CD4-positive, alpha-beta T cell (primary cell): ENCODE data around the gene CSNK1E. TPM values are rescaled to one million over a fixed set of nuclear protein-coding genes. Genes with fewer than 3 reads are reported as not detected.

Experiments used
- ATAC-seq: fragments of 200-7000 bp; cut with Tn5 transposase; one replicate; pipeline ENCODE4 v1.10.0; 2022; ENCODE audit warnings: mild to moderate bottlenecking; ENCODE audit not compliant: poor library complexity
- CTCF ChIA-PET: fragments of 350-600 bp; sonication (Branson Sonifier 250); formaldehyde crosslinking; loops from one replicate; lab custom pipeline; 2021; ENCODE audit warnings: antibody characterized with exemption, inconsistent platforms; lab: Charles Lee
- POLR2A ChIA-PET: fragments of 350-600 bp; sonication (Branson Sonifier 250); formaldehyde crosslinking; loops from one replicate; lab custom pipeline; 2021; ENCODE audit warnings: antibody characterized with exemption, inconsistent platforms; lab: Charles Lee
- DNase-seq, 14 experiments: peaks; one replicate each; pipeline ENCODE4 v3.0.0-alpha.2; 2013 to 2020; ENCODE audit warnings: mixed read lengths in 2 of 14
- H3K27ac ChIP-seq, 2 donors: one replicate each; pipeline versions ENCODE4 v1.5.1 to v1.7.0; 2013; ENCODE audit warnings: low read length in 2 of 2, low read depth in 1 of 2, mild to moderate bottlenecking in 1 of 2
- H3K27me3 ChIP-seq, 2 experiments: 1 replicate in 1 of 2; 2 replicates in 1 of 2; pipeline versions ENCODE4 v1.6.1 to v1.7.0; 2013; ENCODE audit warnings: low read length in 2 of 2, control low read depth in 1 of 2, mild to moderate bottlenecking in 1 of 2, moderate library complexity in 1 of 2; ENCODE audit not compliant: insufficient read depth in 2 of 2, control insufficient read depth in 1 of 2
- H3K36me3 ChIP-seq: one replicate; pipeline ENCODE4 v1.6.1; 2013; ENCODE audit warnings: low read length, control low read depth; ENCODE audit not compliant: insufficient read depth
- H3K4me1 ChIP-seq: one replicate; pipeline ENCODE4 v1.6.1; 2013; ENCODE audit warnings: low read length, control low read depth; ENCODE audit not compliant: insufficient read depth
- H3K4me3 ChIP-seq: one replicate; pipeline ENCODE4 v1.5.1; 2013; ENCODE audit warnings: mild to moderate bottlenecking, low read length, moderate library complexity
- H3K9me3 ChIP-seq, 2 experiments: 1 replicate in 1 of 2; 2 replicates in 1 of 2; pipeline versions ENCODE4 v1.6.1 to v1.7.0; 2013; ENCODE audit warnings: low read length in 2 of 2, mild to moderate bottlenecking in 2 of 2, control low read depth in 1 of 2, moderate library complexity in 1 of 2; ENCODE audit not compliant: control insufficient read depth in 1 of 2, insufficient read depth in 1 of 2
- H3K27ac Mint-ChIP-seq: one replicate; pipeline ENCODE4 v1.8.0; 2020; ENCODE audit warnings: mixed read lengths
- H3K27me3 Mint-ChIP-seq: one replicate; pipeline ENCODE4 v1.8.0; 2021; ENCODE audit warnings: mixed read lengths
- H3K36me3 Mint-ChIP-seq: one replicate; pipeline ENCODE4 v1.8.0; 2021; ENCODE audit warnings: low read depth, mixed read lengths
- H3K4me1 Mint-ChIP-seq: one replicate; pipeline ENCODE4 v1.8.0; 2021; ENCODE audit warnings: low read depth, mixed read lengths
- H3K4me3 Mint-ChIP-seq: one replicate; pipeline ENCODE4 v1.8.0; 2020; ENCODE audit warnings: mild to moderate bottlenecking, mixed read lengths
- H3K9me3 Mint-ChIP-seq: one replicate; pipeline ENCODE4 v1.8.0; 2020; ENCODE audit warnings: mixed read lengths
- CTCF ChIP-seq: fragments of 200-600 bp; IDR thresholded peaks from one replicate; pipeline ENCODE4 v1.8.0; 2022; ENCODE audit warnings: antibody characterized with exemption, mild to moderate bottlenecking
- intact Hi-C, 2 experiments: fragments of 100-400 bp; cut with DNase I in 1 of 2; cut with micrococcal nuclease in 1 of 2; formaldehyde crosslinking; loops; one replicate each; pipeline versions ENCODE4 v1.15.1 to v1.9.0; 2023 to 2025; cut with DNase I, micrococcal nuclease
- total RNA-seq, 174 experiments: library from RNA in 2 of 174; stranded (reverse) in 2 of 174; gene quantifications; one replicate each; pipeline ENCODE4 v1.2.3 and lab custom pipeline; 2021 to 2026

Gene CSNK1E
- total RNA-seq, 2 experiments from 2014 or later: 208 to 217 TPM

- Mint-ChIP-seq H3K4me1 (peaks cover 40% of the 10 kb centered on the region), H3K4me3 (peak overlapping the region; percentile 8), H3K27me3 (no peaks in the 10 kb centered on the region), H3K27ac (peak overlapping the region; percentile 41), H3K9me3 (no peaks in the 10 kb centered on the region), H3K36me3 (peaks cover 53% of the 10 kb centered on the region)
- H3K27ac ChIP-seq: no peak overlapping the region
- no peaks in the 10 kb centered on the region for H3K9me3 ChIP-seq
- no peak for TF ChIP-seq CTCF
- DNase-seq (peak in 7 of 14 experiments; percentile 12 to 72 (median 42)), ATAC-seq (peak; percentile 73)
- H3K4me1 ChIP-seq: peaks cover 17% of the 10 kb centered on the region
- H3K4me3 ChIP-seq: peak overlapping the region; percentile 19
- intact Hi-C loops: loop anchor here in 1 of 2 experiments (2.0 kb wide), 1 partner anchor 25 kb away; no protein-coding TSS in a partner anchor
- H3K27me3 ChIP-seq: no peaks in the 10 kb centered on the region
- ChIA-PET POLR2A (interaction anchor here (0.6 kb wide), 1 partner anchor 125 kb away, joined by 3 read pairs; no protein-coding TSS in a partner anchor), CTCF (interaction anchor here (0.6 to 1.4 kb wide), 5 partner anchors 10 to 254 kb away, joined by 3 to 5 read pairs (median 3); no protein-coding TSS in a partner anchor)
- H3K36me3 ChIP-seq: peaks cover 39% of the 10 kb centered on the region
Measured at GRCh38 chr22:38305471-38306448, 11.5 kb downstream of the CSNK1E start.

- no peaks in the 10 kb centered on the region for H3K27me3 Mint-ChIP-seq
- H3K4me3 ChIP-seq: no peak overlapping the region
- no peaks in the 10 kb centered on the region for H3K9me3 Mint-ChIP-seq
- peaks cover 65% of the 10 kb centered on the region for H3K36me3 Mint-ChIP-seq
- DNase-seq: no peak
- no peak overlapping the region for H3K27ac ChIP-seq
- H3K36me3 ChIP-seq: peaks cover 48% of the 10 kb centered on the region
- H3K27me3 ChIP-seq: no peaks in the 10 kb centered on the region
- H3K9me3 ChIP-seq: no peaks in the 10 kb centered on the region
- H3K4me1 Mint-ChIP-seq: peaks cover 32% of the 10 kb centered on the region
- ATAC-seq: no peak
- CTCF ChIA-PET: interaction anchor here (0.6 to 1.1 kb wide), 2 partner anchors 33 to 253 kb away, joined by 3 to 4 read pairs; no protein-coding TSS in a partner anchor
- no peak overlapping the region for H3K4me3 Mint-ChIP-seq
- no peak overlapping the region for H3K27ac Mint-ChIP-seq
- no peak for TF ChIP-seq CTCF
- POLR2A ChIA-PET: no interaction called here
- intact Hi-C loops: loop anchor here in 1 of 2 experiments (2.0 kb wide), 1 partner anchor 26 kb away; no protein-coding TSS in a partner anchor
- H3K4me1 ChIP-seq: peaks cover 17% of the 10 kb centered on the region
Measured at GRCh38 chr22:38304526-38304925, 12.7 kb downstream of the CSNK1E start.

GRCh38 chr22:38303974-38304373 lies 13.3 kb downstream of the CSNK1E start:
- no peak overlapping the region for H3K4me3 ChIP-seq
- H3K36me3 Mint-ChIP-seq: peaks cover 68% of the 10 kb centered on the region
- no peak for TF ChIP-seq CTCF
- ChIA-PET CTCF (no interaction called here), POLR2A (no interaction called here)
- H3K4me3 Mint-ChIP-seq: no peak overlapping the region
- H3K9me3 ChIP-seq: no peaks in the 10 kb centered on the region
- H3K9me3 Mint-ChIP-seq: no peaks in the 10 kb centered on the region
- no peak for DNase-seq
- H3K36me3 ChIP-seq: peaks cover 54% of the 10 kb centered on the region
- H3K27me3 Mint-ChIP-seq: no peaks in the 10 kb centered on the region
- H3K4me1 Mint-ChIP-seq: peaks cover 29% of the 10 kb centered on the region
- no peaks in the 10 kb centered on the region for H3K27me3 ChIP-seq
- no peak overlapping the region for H3K27ac ChIP-seq
- peaks cover 17% of the 10 kb centered on the region for H3K4me1 ChIP-seq
- H3K27ac Mint-ChIP-seq: no peak overlapping the region
- ATAC-seq: no peak
- intact Hi-C loops: loop anchor here in 1 of 2 experiments (2.0 kb wide), 1 partner anchor 27 kb away; no protein-coding TSS in a partner anchor
